HG02798 (cell line): ENCODE data around the gene GNL2.
"Not testable (repeated sequence)": the region's sequence is repeated elsewhere in the genome, so short reads cannot be mapped to it uniquely, and the experiment has no call there.

Source experiments
- ATAC-seq: cut with Tn5 transposase; IDR thresholded peaks from one replicate; pipeline ENCODE4 v1.9.1; 2021; ENCODE audit warnings: mild to moderate bottlenecking; ENCODE audit not compliant: unreplicated experiment, poor library complexity

GNL2 gene

DNA sequence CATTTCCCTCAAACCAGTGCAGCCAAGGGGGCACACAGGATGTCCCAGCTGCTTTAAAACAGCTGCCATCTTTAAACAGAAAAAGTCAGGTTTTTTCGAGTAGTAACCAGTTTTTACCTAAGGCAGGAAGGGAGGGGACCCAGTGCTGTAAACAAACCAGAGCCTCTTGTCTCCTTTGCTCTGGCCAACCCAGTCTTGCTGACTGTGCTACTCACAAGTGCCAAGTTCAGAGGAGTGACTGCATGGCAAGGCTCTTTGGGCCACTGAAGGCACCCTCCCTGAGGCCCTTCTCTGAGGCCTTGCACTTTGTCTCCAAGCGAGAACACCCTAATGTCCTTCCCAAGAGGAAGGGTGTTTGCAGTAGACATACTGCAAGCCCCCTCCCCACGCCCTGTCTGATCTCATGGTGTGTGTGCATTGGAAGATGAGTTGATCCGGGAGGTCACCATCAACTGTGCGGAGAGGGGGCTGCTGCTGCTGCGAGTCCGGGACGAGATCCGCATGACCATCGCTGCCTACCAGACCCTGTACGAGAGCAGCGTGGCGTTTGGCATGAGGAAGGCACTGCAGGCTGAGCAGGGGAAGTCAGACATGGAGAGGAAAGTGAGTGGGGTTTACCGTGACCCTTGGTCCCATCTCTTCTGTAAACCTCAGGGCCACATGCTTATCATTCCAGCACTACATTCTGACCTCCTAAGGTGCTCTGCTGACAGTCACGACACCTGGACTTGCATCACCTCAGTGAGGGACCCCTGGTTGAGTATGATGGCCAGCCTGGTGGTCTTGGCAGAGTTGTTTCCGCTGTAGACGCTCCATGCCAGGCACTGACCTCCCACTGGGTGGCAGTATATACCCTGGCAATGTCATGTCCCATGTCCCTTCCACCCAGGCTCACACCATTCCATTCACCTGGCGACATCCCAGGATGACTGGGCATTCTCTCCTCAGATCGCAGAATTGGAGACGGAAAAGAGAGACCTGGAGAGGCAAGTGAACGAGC lies 34.3 kb downstream of the GNL2 start:
- ATAC-seq: no peak

DNA sequence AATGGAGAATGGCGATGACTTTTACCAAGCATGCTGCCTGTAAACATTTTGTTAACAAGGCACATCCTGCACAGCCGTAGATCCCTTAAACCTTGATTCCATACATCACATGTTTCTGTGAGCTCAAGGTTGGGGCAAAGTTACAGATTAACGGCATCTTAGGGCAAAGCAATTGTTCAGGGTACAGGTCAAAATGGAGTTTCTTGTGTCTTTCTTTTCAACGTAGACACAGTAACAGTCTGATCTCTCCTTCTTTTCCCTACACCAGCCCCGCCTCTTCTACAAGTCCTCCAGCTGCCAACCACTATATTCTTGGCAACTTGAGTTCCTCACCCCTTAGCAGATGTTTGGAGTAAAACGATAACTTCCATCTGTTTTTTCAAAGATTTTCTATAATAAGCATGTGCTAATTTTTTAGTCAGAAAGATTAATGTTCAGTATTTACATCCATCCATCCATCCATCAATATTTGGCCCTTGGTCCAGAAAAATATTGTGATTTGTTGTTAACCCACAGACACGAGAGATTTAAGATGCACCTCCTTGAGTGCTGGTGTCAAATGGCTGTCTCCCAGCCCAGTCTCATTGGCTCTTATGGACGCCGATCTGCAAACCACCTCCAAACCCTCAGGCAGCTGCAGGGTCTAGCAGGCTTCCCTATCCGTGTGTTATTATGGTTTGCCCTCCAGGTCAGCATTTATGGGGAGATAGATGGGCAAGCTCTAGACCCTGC lies 35.2 kb downstream of the GNL2 start:
- no peak for ATAC-seq

DNA sequence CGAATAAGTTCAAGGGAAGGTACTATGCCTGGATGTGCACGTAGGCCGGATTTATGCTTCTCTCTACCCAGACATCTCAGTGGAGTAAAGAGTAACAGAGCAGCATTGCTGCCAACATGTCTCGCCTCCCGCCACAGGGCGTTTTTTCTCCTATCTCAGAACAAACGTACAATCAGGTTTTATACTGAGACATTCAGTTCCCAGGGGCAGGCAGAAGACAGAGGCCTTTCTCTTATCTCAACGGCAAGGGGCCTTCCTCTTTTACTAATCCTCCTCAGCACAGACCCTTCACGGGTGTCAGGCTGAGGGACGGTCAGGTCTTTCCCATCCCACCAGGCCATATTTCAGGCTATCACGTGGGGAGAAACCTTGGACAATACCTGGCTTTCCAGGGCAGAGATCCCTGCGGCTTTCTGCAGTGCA lies 35.8 kb downstream of the GNL2 start:
- not testable (repeated sequence) for ATAC-seq

DNA sequence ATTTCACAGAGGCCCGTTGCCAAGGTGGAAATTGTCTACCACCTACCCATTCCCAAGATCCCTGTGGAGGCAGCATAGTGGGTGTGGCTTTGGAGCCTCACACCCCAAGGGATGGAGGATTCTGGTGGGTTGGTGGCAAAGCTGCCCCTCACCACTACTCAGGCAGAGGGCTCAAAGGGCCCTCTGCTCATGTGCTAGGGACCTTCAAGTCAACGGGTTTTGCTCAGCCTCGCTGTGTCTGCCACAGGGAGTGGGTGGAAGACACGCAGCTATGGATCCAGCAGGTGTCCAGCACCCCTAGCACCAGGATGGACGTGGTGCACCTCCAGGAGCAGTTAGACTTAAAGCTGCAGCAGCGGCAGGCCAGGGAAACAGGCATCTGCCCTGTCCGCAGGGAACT lies 36.7 kb downstream of the GNL2 start:
- ATAC-seq: no peak

DNA sequence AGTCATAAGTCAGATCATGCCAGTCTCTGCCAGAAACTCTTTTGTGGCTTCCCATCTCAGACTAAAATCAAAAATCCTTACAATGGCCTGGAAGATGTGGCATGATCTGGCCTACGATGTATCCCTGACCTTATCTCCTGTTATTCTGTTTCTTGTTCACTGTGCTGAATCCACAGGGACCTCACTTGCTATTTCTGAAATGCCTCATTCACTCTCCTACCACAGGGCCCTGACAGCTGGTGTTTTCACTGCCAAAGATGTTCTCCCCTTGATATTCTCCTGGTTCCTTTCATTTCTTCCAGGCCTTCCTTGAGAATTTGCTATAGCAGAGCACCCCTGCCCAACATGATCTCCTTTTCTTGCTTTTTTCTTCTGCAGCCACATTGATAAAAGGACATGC lies 37.3 kb downstream of the GNL2 start:
- ATAC-seq: no peak

DNA sequence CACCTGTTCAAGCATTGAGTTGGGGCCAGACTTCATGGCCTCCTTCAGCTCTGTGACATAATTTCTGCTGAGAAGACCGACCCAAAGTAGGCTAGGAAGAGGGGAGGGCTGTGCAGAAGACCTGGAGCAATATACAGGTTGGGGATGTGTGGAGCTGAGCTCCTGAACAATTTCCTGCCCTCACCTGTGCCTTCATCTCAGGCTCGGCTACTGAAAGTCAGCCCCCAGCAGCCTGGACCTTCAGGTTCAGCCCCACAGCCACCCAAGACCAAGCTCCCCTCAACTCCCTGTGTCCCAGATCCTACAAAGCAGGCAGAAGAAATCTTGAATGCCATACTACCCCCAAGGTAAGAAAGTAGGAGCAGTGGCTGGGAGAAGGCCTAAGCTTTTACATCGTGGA lies 38.3 kb downstream of the GNL2 start:
- no peak for ATAC-seq

DNA sequence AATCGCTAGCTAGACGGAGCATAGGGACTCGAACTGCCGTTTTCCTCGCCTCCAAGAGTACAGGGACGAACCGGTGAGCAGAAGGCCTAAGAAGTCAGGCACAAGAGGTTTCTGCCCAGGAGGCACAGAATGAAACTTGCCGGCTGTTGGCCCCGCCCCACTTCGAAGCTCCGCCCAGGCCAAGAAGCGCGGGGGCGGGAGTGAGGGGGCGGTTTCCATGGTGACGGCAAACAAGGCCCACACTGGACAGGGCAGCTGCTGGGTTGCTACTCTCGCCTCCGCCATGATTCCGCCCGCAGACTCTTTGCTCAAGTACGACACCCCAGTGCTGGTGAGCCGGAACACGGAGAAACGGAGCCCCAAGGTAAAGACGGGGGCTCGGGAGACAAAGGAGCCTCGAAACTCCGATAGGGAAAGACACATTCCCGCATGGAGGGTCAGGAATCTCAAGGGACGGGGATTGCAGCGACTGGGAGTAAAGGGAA lies 39.0 kb downstream of the GNL2 start, which contains the start of gene DNALI1:
TSS of gene DNALI1 (plus strand) at position 229 of the 485 bp plus-strand sequence. CDS start at position 284, 55 bp downstream.
- no peak for ATAC-seq

DNA sequence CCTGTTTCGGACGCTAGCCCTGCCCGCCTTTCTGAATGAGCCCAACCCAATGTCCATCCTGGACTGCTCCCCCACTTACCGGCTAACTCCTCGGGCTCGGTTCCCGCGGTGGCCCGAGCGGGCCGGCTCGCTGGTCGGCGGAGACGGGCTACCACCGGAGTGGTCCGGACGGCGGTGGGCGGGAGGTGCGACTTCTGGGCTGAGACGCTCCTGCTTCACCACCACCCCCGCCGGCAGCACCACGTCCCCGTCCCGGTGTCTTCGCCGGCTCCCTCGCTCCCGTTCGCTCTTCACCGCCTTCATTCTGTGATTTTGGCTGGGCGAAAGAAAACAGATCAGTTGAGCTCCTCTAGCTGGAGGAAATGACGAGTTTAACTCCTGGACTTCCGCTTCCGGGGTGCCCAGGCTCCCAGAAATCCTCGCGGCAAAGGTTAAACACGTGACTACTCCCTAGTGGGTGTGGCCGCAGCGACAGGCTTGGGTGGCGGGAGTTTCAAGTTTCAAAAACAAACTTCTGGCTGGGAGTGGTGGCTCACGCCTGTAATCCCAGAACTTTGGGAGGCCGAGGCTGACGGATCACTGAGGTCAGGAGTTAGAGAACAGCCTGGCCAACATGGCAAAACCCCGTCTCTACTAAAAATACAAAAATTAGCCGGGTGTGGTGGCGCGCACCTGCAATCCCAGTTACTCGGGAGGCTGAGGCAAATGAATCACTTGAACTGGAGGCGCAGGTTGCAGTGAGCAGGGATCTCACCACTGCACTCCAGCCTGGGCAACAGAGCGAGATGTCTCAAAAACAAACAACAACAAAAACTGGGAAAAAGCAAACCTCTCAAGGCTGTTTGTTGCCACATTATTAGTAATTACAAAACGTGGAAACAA lies 41.6 kb downstream of the GNL2 start, which contains the start of gene SNIP1:
TSS of gene SNIP1 (minus strand) at position 367 of the 882 bp plus-strand sequence. CDS start at position 303, 64 bp downstream.
- peak; percentile 81 for ATAC-seq

DNA sequence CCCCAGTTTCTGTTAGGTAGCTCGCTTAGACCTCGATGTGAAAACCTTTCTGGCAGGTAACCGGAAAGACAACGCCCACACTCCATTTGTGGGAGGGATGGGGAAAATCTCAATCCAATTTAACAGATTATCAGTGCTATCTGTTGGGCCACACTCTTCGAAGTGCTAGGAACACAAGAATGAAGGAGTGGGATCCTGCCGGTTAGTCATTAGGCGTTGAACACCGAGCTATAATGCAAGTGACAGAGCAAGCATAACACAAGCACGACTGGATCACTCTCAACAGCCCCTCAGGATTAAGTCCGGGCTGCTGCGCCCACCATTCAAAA lies 42.2 kb downstream of the GNL2 start:
- no peak for ATAC-seq

DNA sequence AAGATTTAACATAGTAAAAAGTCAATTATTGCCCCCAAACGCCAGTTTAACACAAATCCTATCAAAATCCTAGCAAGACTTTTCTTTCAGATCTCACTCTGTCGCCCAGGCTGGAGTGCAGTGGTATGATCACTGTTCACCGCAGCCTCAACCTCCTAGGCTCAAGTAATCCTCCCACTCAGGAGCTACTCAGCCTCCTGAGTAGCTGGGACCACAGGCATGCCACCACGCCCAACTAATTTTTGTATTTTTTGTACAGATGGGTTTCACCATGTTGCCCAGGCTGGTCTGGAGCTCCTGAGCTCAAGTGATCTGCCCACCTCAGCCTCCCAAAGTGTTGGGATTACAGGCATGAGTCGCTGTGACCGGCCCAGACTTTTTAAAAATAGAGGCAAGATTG lies 46.4 kb downstream of the GNL2 start:
- ATAC-seq: no peak

DNA sequence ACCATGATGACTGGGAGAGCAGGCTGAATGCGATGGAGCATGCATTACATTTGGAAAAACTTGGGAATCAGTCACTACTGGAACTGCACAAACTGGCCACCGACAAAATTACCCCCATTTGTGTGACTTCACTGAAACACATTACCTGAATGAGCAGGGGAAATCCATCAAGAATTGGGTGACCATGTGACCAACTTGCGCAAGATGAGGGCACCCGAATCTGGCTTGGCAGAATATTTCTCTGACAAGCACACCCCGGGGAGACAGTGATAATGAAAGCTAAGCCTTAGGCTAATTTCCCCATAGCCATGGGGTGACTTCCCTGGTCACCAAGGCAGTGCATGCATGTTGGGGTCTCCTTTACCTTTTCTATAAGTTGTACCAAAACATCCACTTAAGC lies 50.7 kb downstream of the GNL2 start:
- no peak for ATAC-seq

DNA sequence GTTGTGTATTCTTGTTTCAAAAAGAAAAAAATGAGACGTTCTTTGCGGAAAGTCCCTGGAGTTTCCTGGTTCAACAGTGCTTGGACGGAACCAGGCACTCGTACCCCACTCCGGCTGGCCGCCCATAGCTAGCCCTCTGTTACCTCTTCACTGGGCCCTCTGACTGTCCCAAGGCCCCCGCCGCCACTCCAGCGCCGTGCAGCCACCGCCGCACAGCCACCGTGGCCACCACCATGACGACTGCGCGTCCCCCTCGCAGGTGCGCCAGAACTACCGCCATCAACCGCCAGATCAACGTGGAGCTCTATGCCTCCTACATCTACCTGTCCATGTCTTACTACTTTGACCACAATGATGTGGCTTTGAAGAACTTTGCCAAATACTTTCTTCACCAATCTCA lies 51.2 kb downstream of the GNL2 start:
- ATAC-seq: no peak

DNA sequence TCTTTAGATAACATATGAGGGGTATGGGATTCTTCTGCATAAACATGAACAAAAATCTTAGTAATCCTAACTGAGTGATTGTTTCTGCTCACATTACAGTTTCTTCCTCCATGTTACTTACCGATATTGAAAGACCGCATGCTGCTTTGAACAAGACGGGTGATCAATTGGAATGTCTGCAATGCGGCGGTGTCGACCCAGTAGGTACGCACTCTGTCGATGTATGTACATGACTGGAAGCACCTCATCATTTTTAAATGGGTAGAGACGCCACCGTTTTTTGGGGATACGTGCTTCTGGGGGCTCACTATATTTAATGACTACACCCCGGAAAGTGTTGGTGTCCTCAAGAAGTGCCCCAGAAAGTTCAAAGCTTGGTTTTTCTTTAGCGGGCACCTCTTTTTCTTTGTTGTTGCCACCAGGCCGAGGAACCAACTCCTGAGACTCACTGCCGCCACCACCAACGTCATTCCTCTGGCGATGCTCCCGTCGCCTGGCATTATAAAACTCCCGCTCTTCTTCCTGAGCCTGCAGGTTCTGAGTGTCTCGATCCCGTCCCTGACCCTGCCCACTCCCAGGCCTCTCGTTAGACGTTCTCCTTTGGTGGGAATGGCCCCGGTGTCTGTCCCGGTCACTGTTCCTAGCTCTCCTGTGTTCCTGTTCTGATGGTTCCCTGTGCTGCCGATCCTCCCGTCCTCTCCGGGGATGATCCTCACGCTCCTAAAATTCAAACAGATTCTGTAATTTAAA lies 55.5 kb downstream of the GNL2 start:
- no peak for ATAC-seq

DNA sequence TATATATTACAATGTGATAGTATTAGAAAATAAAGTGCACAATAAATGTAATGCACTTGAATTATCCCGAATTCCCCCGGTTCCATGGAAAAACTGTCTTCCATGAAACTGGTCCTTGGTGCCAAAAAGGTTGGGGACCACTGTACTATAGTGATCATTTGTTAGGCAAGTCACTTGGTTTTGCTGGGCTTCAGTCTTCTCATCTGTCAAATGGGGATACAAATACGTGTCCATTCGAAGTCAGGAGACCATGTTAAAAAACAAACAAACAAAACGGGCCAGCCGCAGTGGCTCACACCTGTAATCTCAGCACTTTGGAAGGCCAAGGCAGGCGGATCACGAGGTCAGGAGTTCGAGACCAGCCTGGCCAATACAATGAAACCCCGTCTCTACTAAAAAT lies 56.6 kb downstream of the GNL2 start:
- not testable (repeated sequence) for ATAC-seq

DNA sequence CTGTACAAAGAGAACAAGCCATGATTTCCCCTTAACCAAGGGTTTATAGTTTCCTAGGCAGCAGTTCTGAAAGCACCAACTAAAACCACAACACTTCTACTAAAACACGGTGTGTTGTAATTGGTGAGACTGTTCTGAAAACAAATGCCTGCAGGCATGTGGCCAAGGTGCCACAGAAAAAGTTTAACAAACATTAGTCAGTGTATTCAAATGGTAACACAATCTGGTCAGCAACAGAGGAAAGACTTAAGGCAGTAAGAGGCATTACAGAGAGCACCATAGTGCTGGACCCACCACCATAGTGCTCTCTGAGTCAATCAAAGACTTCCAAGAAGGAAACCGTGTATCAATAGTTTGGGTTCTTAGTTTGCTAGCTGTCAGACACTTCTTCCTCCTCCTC lies 58.4 kb downstream of the GNL2 start:
- no peak for ATAC-seq

DNA sequence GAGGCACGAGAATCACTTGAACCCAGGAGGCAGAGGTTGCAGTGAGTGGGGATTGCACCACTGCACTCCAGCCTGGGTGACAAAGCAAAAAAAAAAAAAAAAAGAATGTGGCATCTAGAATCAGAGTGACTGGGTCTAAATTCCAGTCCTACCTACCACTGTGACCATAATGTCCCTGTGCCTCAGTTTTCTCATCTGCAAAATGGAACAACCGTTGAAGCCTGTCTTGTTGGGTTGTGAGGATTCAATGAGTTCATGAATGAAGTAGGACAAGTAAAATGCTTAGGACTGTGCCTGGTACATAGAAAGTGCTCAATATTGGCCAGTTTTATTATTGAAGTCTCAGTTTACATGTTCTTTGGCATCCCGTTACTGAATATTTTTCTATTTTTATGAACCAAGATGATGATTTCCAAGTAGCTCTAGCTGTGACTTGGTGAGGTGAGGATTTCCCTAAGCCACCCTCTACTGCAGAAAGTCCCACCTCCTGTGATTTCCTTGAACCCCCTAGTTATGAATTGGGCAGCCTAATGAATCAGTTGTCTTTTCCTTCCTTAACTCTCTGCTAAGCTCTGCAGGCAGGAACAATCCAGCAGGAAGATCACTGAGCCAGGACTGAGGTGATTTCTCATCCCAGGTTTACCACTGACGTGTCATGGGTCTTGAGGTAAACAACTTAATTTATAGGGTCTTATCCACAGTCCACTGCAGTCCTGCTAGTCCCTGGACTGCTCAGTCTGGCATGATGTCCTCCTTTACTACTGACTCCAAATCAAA lies 62.2 kb downstream of the GNL2 start:
- no peak for ATAC-seq

DNA sequence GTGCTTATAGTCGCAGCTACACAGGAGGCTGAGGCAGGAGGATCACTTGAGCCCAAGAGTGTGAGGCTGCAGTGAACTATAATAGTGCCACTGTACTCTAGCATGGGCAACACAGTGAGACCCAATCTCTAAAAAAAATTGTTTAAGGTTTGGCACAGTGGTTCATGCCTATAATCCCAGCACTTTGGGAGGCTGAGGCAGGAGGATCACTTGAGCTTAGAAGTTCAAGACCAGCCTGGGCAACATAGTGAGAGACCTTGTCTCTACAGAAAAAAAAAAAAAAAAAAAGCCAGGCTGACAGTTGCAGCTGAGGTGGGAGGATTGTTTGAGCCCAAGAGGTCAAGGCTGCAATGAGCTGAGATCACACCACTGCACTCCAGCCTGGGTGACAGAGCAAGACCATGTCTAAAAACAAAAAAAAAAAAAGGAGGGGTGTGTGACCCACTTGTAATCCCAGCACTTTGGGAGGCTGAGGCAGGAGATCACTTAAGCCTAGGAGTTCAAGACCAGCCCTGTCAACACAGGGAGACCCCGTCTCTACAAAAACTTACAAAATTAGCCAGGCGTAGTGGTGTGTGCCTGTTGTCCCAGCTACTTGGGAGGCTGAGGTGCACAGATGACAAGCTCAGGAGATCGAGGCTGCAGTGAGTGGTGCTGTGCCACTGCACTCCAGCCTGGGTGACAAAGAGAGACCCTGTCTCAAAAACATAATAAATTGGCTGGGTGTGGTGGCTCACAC lies 63.1 kb downstream of the GNL2 start:
- ATAC-seq: not testable (repeated sequence)

DNA sequence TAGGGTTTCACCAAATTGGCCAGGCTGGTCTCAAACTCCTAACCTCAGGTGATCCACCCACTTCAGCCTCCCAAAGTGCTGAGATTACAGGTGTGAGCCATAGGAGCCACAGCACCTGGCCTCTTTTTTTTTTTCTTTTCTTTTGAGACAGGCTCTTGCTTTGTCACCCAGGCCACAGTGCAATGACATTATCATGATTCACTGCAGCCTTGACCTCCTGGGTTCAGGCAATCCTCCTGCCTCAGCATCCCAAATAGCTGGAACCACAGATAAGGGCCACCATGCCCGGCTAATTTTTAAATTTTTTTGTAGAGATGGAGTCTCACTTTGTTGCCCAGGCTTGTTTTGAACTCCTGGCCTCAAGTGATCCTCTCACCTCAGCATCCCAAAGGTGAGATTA lies 65.8 kb downstream of the GNL2 start:
- not testable (repeated sequence) for ATAC-seq
